ENCODE measurements around the gene SYT12.

SYT12 gene

GRCh38 chr11:67031791-67032561 lies 9.0 kb downstream of the SYT12 start:
- H3K9me3 ChIP-seq (ENCODE audit: insufficient read depth, low read depth, low read length): no peaks in the 10 kb centered on the region
- H3K79me2 ChIP-seq (ENCODE audit: insufficient read depth, low read length): no peaks in the 10 kb centered on the region
- TF ChIP-seq CTCF (conservative IDR thresholded peaks at IDR 0.05; ENCODE audit: low read length): no peak
- no peak for TF ChIP-seq EZH2phosphoT487 (IDR thresholded peaks at IDR 0.05; ENCODE audit: borderline replicate concordance)
- H3K9me2 ChIP-seq (replicated peaks; ENCODE audit: low read depth, low read length): no peaks in the 10 kb centered on the region
- no peak overlapping the region for H3K9ac ChIP-seq (ENCODE audit: low read depth, low read length, poor library complexity, severe bottlenecking)
- no peak overlapping the region for H3K4me3 ChIP-seq (ENCODE audit: low read length, poor library complexity, severe bottlenecking)
- H2AFZ ChIP-seq (ENCODE audit: low read length): no peak overlapping the region
- no peak overlapping the region for H3K4me2 ChIP-seq (ENCODE audit: low read depth, low read length, poor library complexity, severe bottlenecking)
- peaks cover 18% of the 10 kb centered on the region for H3K4me1 ChIP-seq (ENCODE audit: insufficient read depth, low read length, poor library complexity, severe bottlenecking)
- no peaks in the 10 kb centered on the region for H4K20me1 ChIP-seq (ENCODE audit: insufficient read depth, low read length, poor library complexity, severe bottlenecking)
- H3K27me3 ChIP-seq (ENCODE audit: insufficient read depth, low read length, poor library complexity, severe bottlenecking): no peaks in the 10 kb centered on the region
- no peaks in the 10 kb centered on the region for H3F3A ChIP-seq (ENCODE audit: low read depth)
- no peaks in the 10 kb centered on the region for H3K36me3 ChIP-seq (ENCODE audit: insufficient read depth, low read length)

GRCh38 chr11:67032830-67033551 lies 10.1 kb downstream of the SYT12 start:
- Histone ChIP-seq H3K27me3 (ENCODE audit: insufficient read depth, low read length, poor library complexity, severe bottlenecking) (no peaks in the 10 kb centered on the region), H3K9me2 (replicated peaks; ENCODE audit: low read depth, low read length) (no peaks in the 10 kb centered on the region), H3K36me3 (ENCODE audit: insufficient read depth, low read length) (no peaks in the 10 kb centered on the region), H3K4me1 (ENCODE audit: insufficient read depth, low read length, poor library complexity, severe bottlenecking) (peaks cover 14% of the 10 kb centered on the region), H2AFZ (ENCODE audit: low read length) (no peak overlapping the region), H3K79me2 (ENCODE audit: insufficient read depth, low read length) (no peaks in the 10 kb centered on the region), H4K20me1 (ENCODE audit: insufficient read depth, low read length, poor library complexity, severe bottlenecking) (no peaks in the 10 kb centered on the region), H3K9ac (ENCODE audit: low read depth, low read length, poor library complexity, severe bottlenecking) (no peak overlapping the region), H3K4me2 (ENCODE audit: low read depth, low read length, poor library complexity, severe bottlenecking) (no peak overlapping the region), H3K4me3 (ENCODE audit: low read length, poor library complexity, severe bottlenecking) (no peak overlapping the region), H3K9me3 (ENCODE audit: insufficient read depth, low read depth, low read length) (no peaks in the 10 kb centered on the region), H3F3A (ENCODE audit: low read depth) (no peaks in the 10 kb centered on the region)
- TF ChIP-seq EZH2phosphoT487 (IDR thresholded peaks at IDR 0.05; ENCODE audit: borderline replicate concordance): no peak
- TF ChIP-seq CTCF (conservative IDR thresholded peaks at IDR 0.05; ENCODE audit: low read length): no peak

GRCh38 chr11:67033661-67034166 lies 10.8 kb downstream of the SYT12 start:
- no peak for TF ChIP-seq EZH2phosphoT487 (IDR thresholded peaks at IDR 0.05; ENCODE audit: borderline replicate concordance)
- TF ChIP-seq CTCF (conservative IDR thresholded peaks at IDR 0.05; ENCODE audit: low read length): no peak
- H3F3A ChIP-seq (ENCODE audit: low read depth): no peaks in the 10 kb centered on the region
- no peak overlapping the region for H3K4me2 ChIP-seq (ENCODE audit: low read depth, low read length, poor library complexity, severe bottlenecking)
- H3K9ac ChIP-seq (ENCODE audit: low read depth, low read length, poor library complexity, severe bottlenecking): no peak overlapping the region
- H3K9me2 ChIP-seq (replicated peaks; ENCODE audit: low read depth, low read length): no peaks in the 10 kb centered on the region
- no peaks in the 10 kb centered on the region for H3K36me3 ChIP-seq (ENCODE audit: insufficient read depth, low read length)
- H4K20me1 ChIP-seq (ENCODE audit: insufficient read depth, low read length, poor library complexity, severe bottlenecking): no peaks in the 10 kb centered on the region
- H3K4me3 ChIP-seq (ENCODE audit: low read length, poor library complexity, severe bottlenecking): no peak overlapping the region
- H2AFZ ChIP-seq (ENCODE audit: low read length): no peak overlapping the region
- H3K9me3 ChIP-seq (ENCODE audit: insufficient read depth, low read depth, low read length): no peaks in the 10 kb centered on the region
- no peaks in the 10 kb centered on the region for H3K27me3 ChIP-seq (ENCODE audit: insufficient read depth, low read length, poor library complexity, severe bottlenecking)
- H3K79me2 ChIP-seq (ENCODE audit: insufficient read depth, low read length): no peaks in the 10 kb centered on the region
- H3K4me1 ChIP-seq (ENCODE audit: insufficient read depth, low read length, poor library complexity, severe bottlenecking): peaks cover 7% of the 10 kb centered on the region

Data from Loucy (cell line).